SK-N-SH treated with all-trans-retinoic acid at 6 μM for 48 hours (cell line): ENCODE measurements around the gene AFTPH.

Experiments used
- ARNTL ChIP-seq: fragments of 450-650 bp; formaldehyde crosslinking; IDR thresholded peaks from 2 replicates; pipeline ENCODE4 v1.5.0; 2020; ENCODE audit warnings: low read depth, mild to moderate bottlenecking, moderate library complexity, borderline replicate concordance
- ESRRG ChIP-seq: fragments of 250-450 bp; sonication (Bioruptor Pico); IDR thresholded peaks from 2 replicates; pipeline ENCODE4 v1.6.1; 2021; ENCODE audit warnings: mild to moderate bottlenecking
- ISL1 ChIP-seq: fragments of 250-450 bp; sonication (Bioruptor Pico); IDR thresholded peaks from 2 replicates; pipeline ENCODE4 v2.1.2; 2022; ENCODE audit warnings: mild to moderate bottlenecking, moderate library complexity
- OSR1 ChIP-seq: fragments of 250-450 bp; sonication (Bioruptor Pico); IDR thresholded peaks from 2 replicates; pipeline ENCODE4 v1.8.0; 2022; ENCODE audit warnings: moderate library complexity, mild to moderate bottlenecking, inconsistent platforms
- RARB ChIP-seq: fragments of 250-450 bp; sonication (Bioruptor Pico); IDR thresholded peaks from 2 replicates; pipeline ENCODE4 v1.8.0; 2021; ENCODE audit warnings: mild to moderate bottlenecking, moderate library complexity
- ZFP3 ChIP-seq: fragments of 250-450 bp; sonication (Bioruptor Pico); IDR thresholded peaks from 2 replicates; pipeline ENCODE4 v1.5.0; 2020; ENCODE audit warnings: mild to moderate bottlenecking, moderate library complexity
- TF ChIP-seq, protein P1 (sequence below): fragments of 250-450 bp; sonication (Bioruptor Pico); IDR thresholded peaks from 2 replicates; pipeline ENCODE4 v1.5.1; 2020; ENCODE audit warnings: low read depth, mild to moderate bottlenecking, moderate library complexity

DNA sequence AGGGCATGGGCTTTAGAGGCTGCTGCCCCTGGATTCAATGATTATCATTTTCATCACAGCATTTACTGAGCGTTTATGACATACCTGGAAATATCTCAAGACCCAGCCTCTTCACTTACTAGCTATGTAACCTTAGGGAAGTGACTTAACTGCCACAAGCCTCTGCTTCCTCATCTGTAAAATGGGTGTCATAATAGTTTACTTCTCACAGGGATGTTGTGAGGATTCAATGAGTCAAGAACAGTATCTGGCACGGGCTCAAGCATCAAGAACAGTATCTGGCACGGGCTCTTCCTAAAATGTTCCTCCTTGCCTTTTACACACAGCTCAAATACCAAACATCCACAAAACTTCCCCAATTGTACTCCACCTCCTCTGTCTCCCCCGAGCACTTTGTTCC, 38.8 kb upstream of the AFTPH start:
- TF ChIP-seq RARB (CRISPR knock-in tag), result no peak
- TF ChIP-seq ESRRG (CRISPR knock-in tag), result no peak
- no peak for TF ChIP-seq ISL1 (CRISPR knock-in tag)
- TF ChIP-seq, protein P1, sequence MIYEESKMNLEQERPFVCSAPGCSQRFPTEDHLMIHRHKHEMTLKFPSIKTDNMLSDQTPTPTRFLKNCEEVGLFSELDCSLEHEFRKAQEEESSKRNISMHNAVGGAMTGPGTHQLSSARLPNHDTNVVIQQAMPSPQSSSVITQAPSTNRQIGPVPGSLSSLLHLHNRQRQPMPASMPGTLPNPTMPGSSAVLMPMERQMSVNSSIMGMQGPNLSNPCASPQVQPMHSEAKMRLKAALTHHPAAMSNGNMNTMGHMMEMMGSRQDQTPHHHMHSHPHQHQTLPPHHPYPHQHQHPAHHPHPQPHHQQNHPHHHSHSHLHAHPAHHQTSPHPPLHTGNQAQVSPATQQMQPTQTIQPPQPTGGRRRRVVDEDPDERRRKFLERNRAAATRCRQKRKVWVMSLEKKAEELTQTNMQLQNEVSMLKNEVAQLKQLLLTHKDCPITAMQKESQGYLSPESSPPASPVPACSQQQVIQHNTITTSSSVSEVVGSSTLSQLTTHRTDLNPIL (CRISPR knock-in tag), result no peak
- no peak for TF ChIP-seq OSR1 (CRISPR knock-in tag)
- no peak for TF ChIP-seq ZFP3 (CRISPR knock-in tag)
- TF ChIP-seq ARNTL (CRISPR knock-in tag), result no peak
